K562 (cell line): ENCODE measurements around the gene PCDH11X. TPM values are rescaled to one million over a fixed set of nuclear protein-coding genes. Genes with fewer than 3 reads are reported as not detected.
A peak's percentile ranks its signal among the peaks of the same experiment; 100 is the strongest.
"Not testable (repeated sequence)": the region's sequence is repeated elsewhere in the genome, so short reads cannot be mapped to it uniquely, and the experiment has no call there.

Experiments used
- ATAC-seq: fragments of 200-7000 bp; cut with Tn5 transposase; 3 replicates; pipeline ENCODE4 v1.9.1; 2020; ENCODE audit warnings: moderate library complexity
- BruUV-seq: library from RNA; stranded (reverse); fragments of 400-500 nt; replicated peaks from 2 replicates; lab custom pipeline; 2021; lab: Mats Ljungman, UMichigan
- CTCF ChIA-PET: fragments of 300-600 bp; formaldehyde crosslinking; extraction: SDS; loops from one replicate; lab custom pipeline; 2021; ENCODE audit warnings: low intra/inter-chr PET ratio; lab: Yijun Ruan, JAX
- POLR2A ChIA-PET: fragments of 300-600, 350-650 bp; sonication (Branson Sonifier 250); formaldehyde crosslinking; extraction: SDS; loops from one replicate; lab custom pipeline; 2021; ENCODE audit warnings: antibody characterized with exemption, inconsistent platforms; lab: Yijun Ruan, JAX
- DNase-seq, 4 experiments: peaks; one replicate each; pipeline versions ENCODE4 v3.0.0 to v3.0.0-alpha.2; 2011 to 2018; ENCODE audit warnings: low spot score in 3 of 4, mixed read lengths in 3 of 4; ENCODE audit errors: extremely low read depth in 1 of 4
- FAIRE-seq: peaks from 2 replicates; lab custom pipeline; 2011; peaks lifted over from hg19 to GRCh38; lab: Jason Lieb, UNC
- H2AFZ ChIP-seq: 2 replicates; pipeline ENCODE4 v1.6.0; 2011; ENCODE audit warnings: low read depth, low read length, control low read depth, inconsistent platforms
- H3K27ac ChIP-seq: fragments of 200-600 bp; 3 replicates; pipeline ENCODE4 v1.8.0; 2011; ENCODE audit warnings: low read depth, mild to moderate bottlenecking, control low read depth, inconsistent platforms, low read length, moderate library complexity, mixed read lengths; ENCODE audit errors: extremely low read depth
- H3K27me3 ChIP-seq, 2 experiments: fragments of 300-600 bp in 1 of 2; 2 replicates in 1 of 2; 3 replicates in 1 of 2; pipeline versions ENCODE4 v1.6.0 to v1.8.0; 2011; ENCODE audit warnings: inconsistent platforms in 2 of 2, low read length in 2 of 2, mild to moderate bottlenecking in 1 of 2, mixed read lengths in 1 of 2, moderate library complexity in 1 of 2; ENCODE audit not compliant: control insufficient read depth in 2 of 2, insufficient read depth in 2 of 2
- H3K36me3 ChIP-seq: fragments of 300-600 bp; 3 replicates; pipeline ENCODE4 v1.8.0; 2011; ENCODE audit warnings: mild to moderate bottlenecking, low read length, inconsistent platforms; ENCODE audit not compliant: control insufficient read depth, insufficient read depth
- H3K4me1 ChIP-seq, 2 experiments: fragments of 200-600 bp in 1 of 2; replicated peaks in 1 of 2; 2 replicates in 1 of 2; 3 replicates in 1 of 2; pipeline versions ENCODE4 v1.5.1 to v1.8.0; 2011; ENCODE audit warnings: inconsistent platforms in 2 of 2, low read length in 2 of 2, mild to moderate bottlenecking in 1 of 2, mixed read lengths in 1 of 2, moderate library complexity in 1 of 2; ENCODE audit not compliant: control insufficient read depth in 2 of 2, insufficient read depth in 2 of 2
- H3K4me2 ChIP-seq: 2 replicates; pipeline ENCODE4 v1.6.1; 2011; ENCODE audit warnings: low read length, control low read depth, inconsistent platforms, mixed read lengths; ENCODE audit not compliant: insufficient read depth
- H3K4me3 ChIP-seq: fragments of 200-600 bp; sonication (generic), shearing (Covaris generic); 2 replicates; pipeline ENCODE4 v1.5.1; 2016; ENCODE audit warnings: control low read depth, inconsistent platforms
- H3K79me2 ChIP-seq: fragments of 200-600 bp; 3 replicates; pipeline ENCODE4 v1.8.0; 2011; ENCODE audit warnings: low read length, inconsistent platforms; ENCODE audit not compliant: control insufficient read depth, insufficient read depth
- H3K9ac ChIP-seq, 2 experiments: 2 replicates each; pipeline versions ENCODE4 v1.6.0 to v1.6.1; 2011; ENCODE audit warnings: low read depth in 2 of 2, low read length in 2 of 2, control low read depth in 1 of 2, inconsistent platforms in 1 of 2, mild to moderate bottlenecking in 1 of 2, mixed read lengths in 1 of 2; ENCODE audit not compliant: insufficient read depth in 1 of 2
- H3K9me1 ChIP-seq: one replicate; pipeline ENCODE4 v1.6.0; 2011; ENCODE audit warnings: inconsistent platforms, mild to moderate bottlenecking, low read length, moderate library complexity; ENCODE audit not compliant: control insufficient read depth, insufficient read depth
- H3K9me3 ChIP-seq: replicated peaks from 2 replicates; pipeline ENCODE4 v1.5.1; 2011; ENCODE audit warnings: low read depth, low read length, inconsistent platforms; ENCODE audit not compliant: control insufficient read depth, insufficient read depth
- H4K20me1 ChIP-seq: replicated peaks from 2 replicates; pipeline ENCODE4 v1.6.1; 2011; ENCODE audit warnings: low read length, inconsistent platforms, mixed read lengths; ENCODE audit not compliant: control insufficient read depth, insufficient read depth
- WGBS: fragments of 100-300 bp; shearing (Covaris generic); methylation state at CpG from one replicate; pipeline ENCODE4 v1.1.6; 2016; ENCODE audit warnings: low coverage, mixed read lengths; ENCODE audit not compliant: insufficient coverage; ENCODE audit errors: missing lambda C conversion rate; 5-methylcytosine and 5-hydroxymethylcytosine counted together
- in situ Hi-C: fragments of 300-500 bp; cut with MboI; formaldehyde crosslinking; loops from 4 replicates; pipeline ENCODE4 v1.15.0; 2018; ENCODE audit warnings: inconsistent platforms, mixed read lengths
- intact Hi-C: fragments of 100-400 bp; cut with micrococcal nuclease; formaldehyde crosslinking; loops from 2 replicates; pipeline ENCODE4 v1.14.2; 2022
- polyA plus RNA-seq, 8 experiments: library from polyadenylated mRNA; depleted of rRNA in 4 of 8; stranded (reverse) in 5 of 8; unstranded in 3 of 8; fragments of >200 nt; fragmentation: Nextera tagmentation in 2 of 8; fragmentation: Illumina TruSeq in 1 of 8; extraction: Ambion mirVana in 2 of 8; extraction: Trizol in 1 of 8; gene quantifications; 2 replicates each; pipeline versions ENCODE4 v1.2.1 to v1.2.3, GENCODE V29; 2011 to 2014; ENCODE audit warnings: inconsistent platforms in 1 of 8, missing spikeins in 1 of 8
- total RNA-seq, 7 experiments: library from RNA; depleted of rRNA in 6 of 7; stranded (reverse); fragments of >200 nt in 6 of 7; fragmentation: Illumina TruSeq in 2 of 7; extraction: Trizol in 2 of 7; gene quantifications; 2 replicates each; pipeline versions ENCODE4 v1.2.1 to v1.2.3, GENCODE V29; 2011 to 2021; ENCODE audit warnings: low replicate concordance in 1 of 7

Gene PCDH11X
- total and polyA plus RNA-seq, 9 of the 15 experiments (the other 6 are each of a cell fraction or from before 2014, with no cell fraction given), result not detected

DNA sequence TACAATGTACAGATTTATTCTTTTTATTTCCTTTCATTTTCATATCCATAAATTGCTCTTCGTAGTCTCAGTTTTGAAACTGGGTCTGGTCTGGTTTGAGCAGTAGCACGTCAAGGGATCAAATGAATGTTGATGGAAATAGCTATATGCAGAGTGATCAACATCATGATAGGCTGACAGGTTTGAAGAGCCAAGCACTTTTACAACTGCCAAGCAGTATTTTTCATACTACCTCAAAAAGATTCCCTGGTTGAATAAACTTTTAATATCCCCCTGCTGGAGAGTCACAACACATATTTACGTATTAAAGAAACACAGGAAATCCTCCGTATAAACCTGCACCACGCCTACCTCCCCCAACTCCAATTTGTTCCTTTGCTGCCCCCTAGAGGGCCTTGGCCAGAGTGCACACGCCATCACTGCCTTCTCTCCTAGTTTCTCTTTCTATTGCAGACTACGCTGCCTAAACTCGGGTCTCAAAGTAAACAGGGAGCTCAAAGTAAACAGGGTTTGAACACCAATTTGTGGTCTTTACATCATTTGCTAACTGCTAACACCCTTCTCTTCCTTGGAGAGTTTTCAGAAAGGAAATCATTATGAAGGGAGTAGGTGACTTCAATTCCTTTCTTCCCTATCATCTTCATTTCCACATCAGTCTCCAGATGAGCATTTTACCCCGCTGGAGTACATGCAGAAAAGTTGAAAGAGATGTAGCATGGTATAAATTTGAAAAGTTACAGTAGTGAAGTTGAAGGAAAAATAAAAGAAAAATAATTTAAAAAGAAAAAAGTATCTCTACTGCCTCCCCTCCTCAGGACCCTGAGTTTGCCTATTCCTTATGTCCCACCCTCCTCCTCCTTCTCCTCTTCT is 8.3 kb upstream of the PCDH11X start:
- H2AFZ ChIP-seq, H3K9ac ChIP-seq, intact Hi-C loops, CTCF ChIA-PET, H3K4me2 ChIP-seq, H3K4me1 ChIP-seq, POLR2A ChIA-PET, in situ Hi-C loops, BruUV-seq, H3K9me1 ChIP-seq, H3K36me3 ChIP-seq, H3K79me2 ChIP-seq, H3K9me3 ChIP-seq, H4K20me1 ChIP-seq, H3K4me3 ChIP-seq, H3K27ac ChIP-seq, DNase-seq, H3K27me3 ChIP-seq: not testable (repeated sequence)
- FAIRE-seq (peak; percentile 69), ATAC-seq (peak; percentile 57; the same call in 1 of the 3 replicates)
- WGBS, result 0% methylated on average over 3 of the region's 9 CpGs

DNA sequence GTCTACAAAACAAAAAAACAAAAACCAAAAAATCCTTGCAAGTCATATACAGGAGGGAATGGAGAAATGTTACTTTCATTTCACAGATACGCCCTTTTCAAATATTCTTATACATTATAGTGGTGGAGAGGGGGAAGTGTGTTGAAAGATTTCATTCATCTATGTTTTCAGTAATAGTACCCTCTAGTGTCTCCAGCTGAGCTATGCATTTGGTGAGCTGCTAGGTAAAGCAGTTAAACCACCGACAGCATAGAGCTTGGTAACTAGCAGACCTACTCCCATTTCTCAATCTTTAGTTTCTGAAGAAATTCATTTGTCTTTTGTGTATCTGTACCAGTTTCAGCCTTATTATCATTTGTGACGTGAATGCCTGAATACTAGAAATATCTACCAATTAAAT is 5.2 kb upstream of the PCDH11X start:
- BruUV-seq, FAIRE-seq, H4K20me1 ChIP-seq, H3K36me3 ChIP-seq, in situ Hi-C loops, H2AFZ ChIP-seq, CTCF ChIA-PET, H3K9me1 ChIP-seq, H3K79me2 ChIP-seq, H3K9ac ChIP-seq, H3K9me3 ChIP-seq, H3K4me1 ChIP-seq, DNase-seq, intact Hi-C loops, POLR2A ChIA-PET, H3K27me3 ChIP-seq, H3K4me3 ChIP-seq, ATAC-seq, H3K4me2 ChIP-seq, H3K27ac ChIP-seq: not testable (repeated sequence)
- no CpG with 5 or more reads among the region's 3 CpGs for WGBS

DNA sequence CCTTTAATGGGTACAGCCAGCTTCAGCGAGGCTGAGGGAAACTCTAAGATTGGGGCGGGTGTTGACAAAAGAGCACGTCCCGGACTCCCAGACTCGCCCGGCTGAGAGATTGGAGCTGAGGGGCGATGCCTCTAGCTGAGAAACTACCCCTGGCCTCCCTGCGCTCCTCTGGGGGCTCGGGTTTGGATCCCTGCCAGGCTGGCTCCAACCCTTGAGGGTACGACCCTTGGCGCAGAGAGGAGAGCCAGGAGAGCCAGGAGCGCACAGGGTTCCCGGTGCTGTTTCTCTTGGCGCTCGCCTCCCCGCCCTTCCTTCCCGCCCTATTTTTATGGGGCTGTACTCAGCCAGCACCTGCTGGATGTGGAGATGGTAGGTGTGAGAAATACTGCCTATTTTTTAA is 833 bp downstream of the PCDH11X start:
- H3K4me2 ChIP-seq, H3K4me3 ChIP-seq, H3K27ac ChIP-seq, H3K79me2 ChIP-seq, H2AFZ ChIP-seq, H3K4me1 ChIP-seq, H4K20me1 ChIP-seq, CTCF ChIA-PET, H3K27me3 ChIP-seq, H3K9me1 ChIP-seq, intact Hi-C loops, DNase-seq, FAIRE-seq, BruUV-seq, H3K9me3 ChIP-seq, in situ Hi-C loops, POLR2A ChIA-PET, ATAC-seq, H3K36me3 ChIP-seq, H3K9ac ChIP-seq: not testable (repeated sequence)
- WGBS, result 0% methylated on average over 5 of the region's 17 CpGs

DNA sequence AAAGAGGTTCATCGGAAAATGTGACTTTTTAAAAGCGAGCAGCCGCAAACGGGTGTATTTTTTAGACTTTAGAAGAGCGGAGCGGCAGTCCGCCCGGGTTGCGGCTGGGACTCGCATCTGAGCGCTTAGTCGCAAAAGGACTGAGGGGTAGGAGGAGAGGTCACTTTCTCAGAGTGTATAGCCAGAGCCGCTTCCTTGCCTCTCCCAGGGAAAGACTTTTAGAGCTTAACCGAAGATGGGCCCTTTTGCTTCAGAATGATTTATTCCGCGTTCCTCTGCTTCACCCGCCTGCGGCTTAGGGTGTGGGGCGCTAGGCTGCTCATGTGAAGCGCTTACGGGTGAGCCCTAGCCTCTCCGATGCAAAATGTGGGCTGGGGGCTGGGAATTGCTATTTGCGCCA is 1.5 kb downstream of the PCDH11X start:
- H3K9ac ChIP-seq, H3K79me2 ChIP-seq, DNase-seq, H2AFZ ChIP-seq, H3K36me3 ChIP-seq, H3K27me3 ChIP-seq, intact Hi-C loops, H3K27ac ChIP-seq, POLR2A ChIA-PET, H3K4me3 ChIP-seq, H3K9me3 ChIP-seq, H4K20me1 ChIP-seq, H3K4me2 ChIP-seq, ATAC-seq, H3K4me1 ChIP-seq, H3K9me1 ChIP-seq, in situ Hi-C loops, BruUV-seq, CTCF ChIA-PET, FAIRE-seq: not testable (repeated sequence)
- 9% methylated on average over 8 of the region's 23 CpGs for WGBS
